GM18909 (cell line): ENCODE data around the gene RPL3.
A peak's percentile ranks its signal among the peaks of the same experiment; 100 is the strongest.

ENCODE experiments used
- ATAC-seq: cut with Tn5 transposase; IDR thresholded peaks from one replicate; pipeline ENCODE4 v1.9.1; 2021; ENCODE audit warnings: mild to moderate bottlenecking; ENCODE audit not compliant: unreplicated experiment, poor library complexity

Gene RPL3

GRCh38 chr22:39318507-39319283 is 728 bp downstream of the RPL3 start:
- ATAC-seq: peak; percentile 1

DNA sequence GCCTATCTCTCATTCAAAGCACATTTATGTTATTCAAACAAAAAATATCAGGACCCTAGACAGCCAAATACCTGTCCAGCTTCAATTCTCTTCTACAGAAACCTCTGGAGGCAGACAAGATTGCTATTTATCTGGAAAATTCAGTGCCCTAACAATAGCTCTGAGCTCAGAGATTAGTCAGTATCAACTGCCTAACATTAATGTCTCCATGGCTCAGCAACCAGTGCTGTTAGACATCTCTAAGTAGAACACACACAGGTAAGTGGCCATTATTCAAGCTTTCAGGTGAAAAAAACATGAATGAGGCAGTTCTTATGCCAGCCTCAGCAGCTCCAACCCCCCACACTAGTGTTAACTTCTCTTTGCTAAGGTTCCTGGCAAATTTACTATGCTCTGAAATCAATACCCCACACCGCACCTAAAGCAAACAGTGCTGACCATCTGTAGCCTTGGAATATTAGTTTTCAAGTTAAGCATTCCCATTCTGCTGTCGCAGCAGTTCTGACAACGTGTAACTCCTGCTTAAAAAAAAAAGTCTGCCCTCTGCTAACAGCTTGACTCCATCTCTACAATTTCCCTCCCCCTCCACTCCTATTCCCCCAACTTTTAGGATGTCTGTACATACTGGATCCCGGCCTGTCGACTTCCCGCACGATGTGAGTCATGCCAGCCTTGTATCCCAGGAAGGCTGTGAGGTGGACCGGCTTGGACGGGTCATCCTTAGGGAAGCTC is 1.5 kb downstream of the RPL3 start:
- ATAC-seq: no peak

DNA sequence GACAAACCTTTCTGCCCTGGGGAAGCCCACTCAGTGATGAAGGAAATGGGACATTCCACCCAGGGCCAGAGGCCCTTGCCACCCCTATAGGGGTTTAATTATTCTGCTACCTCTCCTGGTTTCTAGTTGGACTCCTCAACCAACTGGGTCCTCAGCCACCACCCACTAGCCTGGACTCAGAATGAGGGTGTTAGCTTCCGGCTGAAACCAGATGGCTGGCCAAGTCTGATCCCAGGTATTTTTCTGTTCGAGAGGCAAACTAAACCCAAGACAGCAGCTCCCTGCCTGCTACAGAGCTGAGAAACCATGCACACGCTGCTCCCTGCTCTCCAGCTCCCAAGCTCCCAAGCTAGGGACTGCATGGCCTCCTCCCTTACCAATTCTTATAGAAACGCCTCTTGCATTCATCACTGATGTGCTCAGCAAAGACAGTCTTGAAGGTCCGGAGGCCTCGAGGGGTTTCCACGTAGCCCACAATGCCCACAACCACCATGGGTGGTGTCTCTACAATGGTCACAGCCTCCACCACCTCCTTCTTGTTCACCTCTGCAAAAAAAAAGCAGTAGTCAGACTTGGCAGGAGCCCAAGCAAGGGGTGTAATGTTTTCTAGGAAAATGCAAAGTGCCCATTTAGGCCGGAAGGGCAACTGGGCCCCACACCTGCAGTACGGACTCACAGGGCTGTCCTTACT is 2.2 kb downstream of the RPL3 start:
- no peak for ATAC-seq

DNA sequence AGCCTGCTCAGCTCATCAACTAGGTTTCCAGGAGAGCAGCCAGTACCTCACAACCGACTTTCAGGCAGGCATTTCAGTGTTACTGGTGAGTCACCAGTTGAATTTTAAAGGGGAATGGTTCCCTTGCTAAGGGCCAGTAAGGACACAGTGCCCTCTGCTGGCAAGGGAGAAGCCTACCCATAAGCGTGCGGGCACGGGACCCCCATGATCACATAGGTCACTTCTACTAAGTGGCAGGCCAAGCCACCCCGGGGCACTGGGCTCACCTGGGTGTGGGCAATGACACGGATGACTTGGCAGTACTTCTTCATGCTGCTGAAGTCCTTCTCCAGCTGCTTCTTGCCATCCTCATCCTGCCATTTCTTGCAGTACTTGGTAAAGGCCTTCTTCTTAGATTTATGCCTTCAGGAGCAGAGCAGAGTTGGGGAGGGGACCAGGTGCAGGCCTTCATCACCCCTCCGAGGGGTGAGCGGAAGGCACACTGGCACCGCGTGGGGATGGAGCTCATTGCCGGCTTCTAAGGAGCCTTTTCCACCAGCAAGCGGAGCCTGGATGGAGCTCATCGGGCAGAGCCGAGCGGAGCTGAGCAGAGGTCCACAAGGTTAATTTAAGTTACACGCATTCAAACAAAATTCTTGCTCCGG is 2.9 kb downstream of the RPL3 start:
- ATAC-seq: no peak

- ATAC-seq: no peak
Observed at GRCh38 chr22:39315389-39315788, 4.0 kb downstream of the RPL3 start.

- no peak for ATAC-seq
Observed at GRCh38 chr22:39314251-39314971, 5.0 kb downstream of the RPL3 start.

DNA sequence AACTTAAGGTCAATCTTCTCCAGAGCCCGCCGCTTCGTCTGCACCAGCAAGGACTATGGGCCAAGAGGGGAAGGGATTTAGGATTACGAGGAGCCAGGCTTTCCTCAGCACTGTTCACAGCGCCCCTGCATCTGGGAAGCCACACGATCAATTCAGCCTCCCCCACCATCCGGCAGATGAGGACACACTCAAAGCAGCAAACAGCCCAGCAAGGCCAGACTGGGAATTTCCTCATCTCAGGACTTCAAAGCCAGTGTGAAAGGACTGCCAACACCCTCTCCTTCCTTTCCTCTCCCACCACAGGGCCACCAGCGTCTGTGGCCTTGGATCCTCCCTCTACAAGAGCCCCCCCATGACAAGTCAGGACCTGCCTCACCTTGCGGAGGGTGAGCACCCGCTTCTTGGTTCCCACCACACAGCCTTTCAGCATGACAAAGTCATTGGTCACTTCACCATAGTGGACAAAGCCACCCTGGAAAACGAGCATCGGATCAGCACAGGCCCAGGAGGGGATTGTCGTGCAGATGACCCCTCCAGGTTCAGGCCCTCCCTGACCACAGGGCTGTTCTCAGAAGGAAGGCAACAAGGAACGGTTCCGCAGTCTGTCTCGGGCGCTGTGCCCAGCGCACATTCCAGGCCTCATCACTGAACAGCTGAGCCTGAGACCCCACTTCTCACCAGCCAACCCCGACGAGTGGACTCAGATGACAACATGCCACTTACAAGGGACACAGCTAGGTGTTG is 6.0 kb downstream of the RPL3 start:
- no peak for ATAC-seq

DNA sequence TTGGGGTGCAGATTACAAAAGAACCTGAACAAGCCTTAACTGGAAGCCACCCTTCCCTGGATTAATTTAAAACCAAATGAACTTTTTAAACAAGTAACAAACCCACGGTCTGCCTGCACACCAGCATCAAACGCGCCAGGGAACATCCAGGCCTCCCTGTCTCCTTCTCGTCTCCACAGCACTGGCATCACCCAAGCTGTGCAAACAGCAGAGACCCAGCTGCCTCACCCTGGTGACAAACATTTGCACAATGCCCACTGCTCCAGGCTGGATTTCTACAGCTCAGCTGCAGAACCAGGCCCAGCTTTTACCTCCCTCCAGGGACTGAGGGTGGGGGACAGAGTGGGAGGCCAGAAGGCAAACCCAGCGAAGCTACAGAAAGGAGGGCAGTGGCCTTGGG is 7.0 kb downstream of the RPL3 start:
- no peak for ATAC-seq

DNA sequence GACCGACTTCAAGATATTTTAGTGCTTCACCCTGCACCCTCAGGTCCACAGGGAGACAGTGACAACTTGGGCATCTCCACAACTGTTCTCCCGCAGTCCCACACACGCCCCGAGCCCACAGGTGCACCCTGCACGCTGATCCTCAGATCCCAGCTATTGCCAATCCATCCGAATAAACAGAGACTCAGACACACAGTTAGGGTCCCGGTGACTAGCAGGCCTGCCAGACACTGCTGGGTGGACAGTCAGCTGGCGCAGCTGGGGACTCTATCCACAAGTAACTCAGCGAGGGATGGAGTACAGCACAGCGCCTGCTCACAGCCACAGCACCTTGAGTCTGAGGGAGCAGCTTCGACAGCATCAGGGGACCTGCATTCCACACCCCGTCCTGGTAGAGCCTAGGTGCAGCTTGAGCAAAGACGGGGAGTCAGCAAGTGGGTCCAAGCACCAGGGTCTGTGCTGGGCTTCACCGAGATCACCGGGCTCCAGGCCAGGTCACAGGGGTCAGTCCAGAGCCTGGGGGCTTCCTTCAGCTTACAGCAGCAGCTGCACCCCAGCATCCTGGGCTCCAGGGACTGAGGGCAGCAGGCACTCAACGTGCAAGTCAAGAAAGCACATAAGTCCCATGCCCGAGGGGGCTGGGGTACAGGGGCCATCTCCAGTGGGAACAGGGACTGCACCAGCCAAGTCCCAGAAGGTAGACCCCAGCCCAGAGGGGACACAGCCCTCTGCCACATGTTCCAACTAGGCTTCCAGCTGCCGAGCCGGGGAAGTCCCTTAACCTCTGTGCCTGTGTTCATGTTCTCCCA is 7.6 kb downstream of the RPL3 start:
- no peak for ATAC-seq

DNA sequence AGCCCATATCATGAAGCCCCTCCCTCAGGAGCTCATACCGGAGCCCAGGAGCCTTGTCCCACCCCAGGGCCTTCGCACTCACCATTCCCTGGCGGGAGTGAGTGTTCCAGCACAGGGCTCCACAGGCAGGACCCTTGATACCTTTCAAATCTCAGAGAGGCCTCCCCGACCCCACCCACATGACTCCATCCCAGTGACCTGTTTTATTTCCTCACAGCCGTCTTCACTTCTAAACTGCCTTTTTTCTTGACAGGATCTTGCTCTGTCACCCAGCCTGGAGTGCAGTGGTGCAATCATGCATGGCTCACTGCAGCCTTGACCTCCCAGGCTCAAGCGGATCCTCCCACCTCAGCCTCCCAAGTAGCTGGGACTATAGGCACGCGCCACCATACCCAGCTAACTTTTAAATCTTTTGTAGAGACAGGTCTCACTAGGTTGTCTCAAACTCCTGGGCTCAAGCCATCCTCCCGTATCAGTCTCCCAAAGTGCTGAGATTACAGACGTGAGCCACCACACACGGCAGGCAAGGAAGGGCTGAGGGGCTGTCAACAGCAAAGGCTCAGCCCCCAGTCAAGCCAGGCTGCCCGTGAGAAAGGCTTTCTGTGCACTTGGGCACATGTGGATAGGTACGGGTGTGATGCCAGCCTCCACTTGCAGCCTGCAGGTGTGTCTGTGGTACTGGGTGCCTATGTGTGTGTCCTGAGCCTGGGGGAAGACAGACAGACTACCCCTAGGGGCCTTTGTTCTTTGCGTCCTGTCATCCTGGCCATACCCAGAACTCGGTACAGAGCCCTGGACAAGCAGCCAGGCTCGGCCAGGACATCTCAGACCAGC is 9.3 kb downstream of the RPL3 start:
- ATAC-seq: no peak

GRCh38 chr22:39309364-39309861 is 10.0 kb downstream of the RPL3 start:
- ATAC-seq: no peak

GRCh38 chr22:39308614-39309363 is 10.6 kb downstream of the RPL3 start:
- ATAC-seq: no peak

GRCh38 chr22:39306456-39307361 is 12.7 kb downstream of the RPL3 start:
- ATAC-seq: no peak

DNA sequence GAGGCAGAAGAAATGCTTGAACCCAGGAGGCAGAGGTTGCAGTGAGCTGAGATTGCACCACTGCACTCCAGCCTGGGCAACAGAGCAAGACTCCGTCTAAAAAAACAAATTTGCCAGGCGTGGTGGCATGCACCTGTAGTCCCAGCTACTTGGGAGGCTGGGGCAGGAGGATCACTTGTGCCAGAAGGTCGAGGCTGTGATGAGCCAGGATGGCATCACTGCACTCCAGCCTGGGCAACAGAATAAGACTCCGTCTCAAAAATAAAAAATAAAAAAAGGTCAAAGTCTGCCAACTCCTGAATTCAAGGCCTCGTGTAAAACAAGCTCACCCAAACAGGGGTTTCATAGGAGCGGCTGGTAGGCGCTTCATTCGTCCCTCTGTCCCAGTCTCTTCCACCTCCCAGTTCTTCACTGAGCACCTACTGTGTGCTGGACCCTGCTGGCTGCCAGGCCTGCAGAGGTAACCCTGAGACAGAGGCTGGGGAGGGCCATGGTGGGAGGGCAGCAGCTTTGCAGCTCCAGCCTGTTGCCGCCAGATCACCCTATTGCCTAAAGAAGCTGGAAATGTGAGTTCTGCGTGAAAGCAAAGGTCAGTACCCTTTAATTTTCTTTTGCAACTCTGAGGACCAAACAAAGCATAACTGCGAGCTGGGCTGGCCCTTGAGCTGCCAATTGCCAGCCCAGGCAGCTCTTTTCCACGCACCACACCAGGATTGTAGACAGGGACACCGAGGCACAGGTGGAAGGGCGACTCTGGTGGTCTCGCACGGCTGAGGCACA is 15.3 kb downstream of the RPL3 start:
- no peak for ATAC-seq

GRCh38 chr22:39303358-39303757 is 16.1 kb downstream of the RPL3 start:
- ATAC-seq: no peak
